IMR-90 (cell line): ENCODE measurements around the gene PPOX. TPM values are rescaled to one million over a fixed set of nuclear protein-coding genes. Genes with fewer than 3 reads are reported as not detected.
A peak's percentile ranks its signal among the peaks of the same experiment; 100 is the strongest.

Experiments used
- ATAC-seq: fragments of 200-7000 bp; cut with Tn5 transposase; 2 replicates; pipeline ENCODE4 v1.9.1; 2020; ENCODE audit warnings: low read depth, mild to moderate bottlenecking, moderate library complexity
- BruUV-seq: library from RNA; stranded (reverse); fragments of 400-500 nt; replicated peaks from 2 replicates; lab custom pipeline; 2021; lab: Mats Ljungman, UMichigan
- CTCF ChIA-PET: fragments of 300-600 bp; formaldehyde crosslinking; extraction: SDS; loops from one replicate; lab custom pipeline; 2021; ENCODE audit warnings: antibody characterized with exemption; lab: Yijun Ruan, JAX
- POLR2A ChIA-PET: fragments of 300-600 bp; sonication (Branson Sonifier 250); formaldehyde crosslinking; loops from one replicate; lab custom pipeline; 2022; ENCODE audit warnings: antibody characterized with exemption; ENCODE audit not compliant: unreplicated experiment; lab: Charles Lee
- DNase-seq: peaks from one replicate; pipeline ENCODE4 v3.0.0; 2013
- H2AFZ ChIP-seq: replicated peaks from 2 replicates; pipeline ENCODE3; 2013; ENCODE audit warnings: low read length, mild to moderate bottlenecking; ENCODE audit not compliant: poor library complexity
- H2AK5ac ChIP-seq: 2 replicates; pipeline ENCODE4 v1.6.1; 2013; ENCODE audit warnings: low read depth, low read length, inconsistent platforms
- H2AK9ac ChIP-seq: replicated peaks from 2 replicates; pipeline ENCODE3; 2013; ENCODE audit warnings: mild to moderate bottlenecking, low read depth, low read length, moderate library complexity; ENCODE audit not compliant: poor library complexity
- H2BK120ac ChIP-seq: 2 replicates; pipeline ENCODE4 v1.6.1; 2013; ENCODE audit warnings: low read depth, low read length, inconsistent platforms
- H2BK15ac ChIP-seq: 3 replicates; pipeline ENCODE4 v1.6.1; 2013; ENCODE audit warnings: low read depth, low read length, inconsistent platforms
- H2BK20ac ChIP-seq: 2 replicates; pipeline ENCODE4 v1.6.1; 2013; ENCODE audit warnings: low read depth, mild to moderate bottlenecking, inconsistent platforms, low read length, moderate library complexity
- H2BK5ac ChIP-seq: 2 replicates; pipeline ENCODE4 v1.6.1; 2013; ENCODE audit warnings: mild to moderate bottlenecking, low read depth, low read length, inconsistent platforms; ENCODE audit not compliant: poor library complexity, severe bottlenecking
- H3K14ac ChIP-seq: replicated peaks from 2 replicates; pipeline ENCODE4 v1.6.1; 2013; ENCODE audit warnings: low read depth, low read length, inconsistent platforms
- H3K18ac ChIP-seq: 2 replicates; pipeline ENCODE4 v1.6.1; 2013; ENCODE audit warnings: low read depth, low read length, control low read depth
- H3K23ac ChIP-seq: 2 replicates; pipeline ENCODE4 v1.6.1; 2013; ENCODE audit warnings: low read depth, low read length, inconsistent platforms
- H3K27ac ChIP-seq: 2 replicates; pipeline ENCODE4 v1.5.1; 2013; ENCODE audit warnings: mild to moderate bottlenecking, control low read depth, low read length; ENCODE audit not compliant: insufficient read depth
- H3K27me3 ChIP-seq: 2 replicates; pipeline ENCODE4 v1.6.1; 2013; ENCODE audit warnings: low read length; ENCODE audit not compliant: control insufficient read depth, insufficient read depth
- H3K36me3 ChIP-seq: 2 replicates; pipeline ENCODE4 v1.6.1; 2013; ENCODE audit warnings: low read length, mixed read lengths; ENCODE audit not compliant: control insufficient read depth, insufficient read depth
- H3K4ac ChIP-seq: 2 replicates; pipeline ENCODE4 v1.6.1; 2013; ENCODE audit warnings: low read depth, low read length, inconsistent platforms
- H3K4me1 ChIP-seq: 2 replicates; pipeline ENCODE4 v1.6.1; 2013; ENCODE audit warnings: low read length, mixed read lengths; ENCODE audit not compliant: control insufficient read depth, insufficient read depth
- H3K4me2 ChIP-seq: 2 replicates; pipeline ENCODE4 v1.6.1; 2013; ENCODE audit warnings: low read depth, mild to moderate bottlenecking, control low read depth, low read length, moderate library complexity
- H3K4me3 ChIP-seq: 2 replicates; pipeline ENCODE4 v1.5.1; 2013; ENCODE audit warnings: low read depth, mild to moderate bottlenecking, control low read depth, low read length, moderate library complexity; ENCODE audit not compliant: insufficient read depth
- H3K56ac ChIP-seq: 2 replicates; pipeline ENCODE4 v1.6.1; 2013; ENCODE audit warnings: low read length, inconsistent platforms; ENCODE audit not compliant: insufficient read depth; ENCODE audit errors: extremely low read depth
- H3K79me1 ChIP-seq, 2 experiments: 2 replicates each; pipeline ENCODE4 v1.6.1; 2013; ENCODE audit warnings: low read length in 2 of 2, inconsistent platforms in 1 of 2, low read depth in 1 of 2
- H3K9ac ChIP-seq: 2 replicates; pipeline ENCODE4 v1.6.1; 2013; ENCODE audit warnings: low read depth, low read length, control low read depth
- H3K9me1 ChIP-seq: 2 replicates; pipeline ENCODE4 v1.6.1; 2013; ENCODE audit warnings: low read length, inconsistent platforms; ENCODE audit not compliant: insufficient read depth
- H3K9me3 ChIP-seq: 2 replicates; pipeline ENCODE4 v1.6.1; 2013; ENCODE audit warnings: low read length; ENCODE audit not compliant: control insufficient read depth, insufficient read depth
- H4K20me1 ChIP-seq: 2 replicates; pipeline ENCODE4 v1.6.1; 2013; ENCODE audit warnings: low read length, inconsistent platforms; ENCODE audit not compliant: insufficient read depth
- H4K5ac ChIP-seq: 2 replicates; pipeline ENCODE4 v1.6.1; 2013; ENCODE audit warnings: mild to moderate bottlenecking, low read depth, low read length, control low read depth
- H4K8ac ChIP-seq, 2 experiments: 2 replicates each; pipeline ENCODE4 v1.6.1; 2013; ENCODE audit warnings: low read depth in 2 of 2, low read length in 2 of 2, control low read depth in 1 of 2, inconsistent platforms in 1 of 2
- H4K91ac ChIP-seq: 2 replicates; pipeline ENCODE4 v1.6.1; 2013; ENCODE audit warnings: low read depth, low read length, inconsistent platforms; ENCODE audit not compliant: insufficient read depth
- BHLHE40 ChIP-seq: fragments of 150-350 bp; IDR thresholded peaks from 2 replicates; pipeline ENCODE4 v1.6.1; 2016; ENCODE audit warnings: mild to moderate bottlenecking, low read depth, low read length
- CHD1 ChIP-seq: IDR thresholded peaks from 2 replicates; pipeline ENCODE4 v1.6.1; 2012; ENCODE audit warnings: low read depth, low read length, improper control_type of control experiment
- MAFK ChIP-seq: IDR thresholded peaks from 2 replicates; pipeline ENCODE4 v1.6.1; 2012; ENCODE audit warnings: low read depth, low read length, improper control_type of control experiment
- RFX5 ChIP-seq: IDR thresholded peaks from 2 replicates; pipeline ENCODE4 v1.8.0; 2012; ENCODE audit warnings: low read depth, mild to moderate bottlenecking, low read length, moderate library complexity
- WGBS, 2 experiments: methylation state at CpG; one replicate each; pipeline versions ENCODE4 v1.1.5 to v1.1.7; 2013; ENCODE audit warnings: missing lambda C conversion rate in 2 of 2; ENCODE audit not compliant: insufficient read length in 1 of 2; ENCODE audit errors: extremely low coverage in 2 of 2; 5-methylcytosine and 5-hydroxymethylcytosine counted together
- dilution Hi-C: fragments of 300-500 bp; cut with HindIII; formaldehyde crosslinking; loops from one replicate; pipeline ENCODE4 v1.14.3; 2018; ENCODE audit warnings: low sequenced_read_pairs; ENCODE audit not compliant: unreplicated experiment
- in situ Hi-C: fragments of 300-500 bp; cut with MboI; formaldehyde crosslinking; loops from 3 replicates; pipeline ENCODE4 v1.14.3; 2019; ENCODE audit warnings: low sequenced_read_pairs, inconsistent platforms, mixed read lengths
- intact Hi-C: fragments of 100-400 bp; cut with micrococcal nuclease; formaldehyde crosslinking; loops from 2 replicates; pipeline ENCODE4 v1.10.0; 2022
- polyA plus RNA-seq, 3 experiments: library from polyadenylated mRNA; depleted of rRNA; stranded (reverse); fragments of >200 nt; gene quantifications; 2 replicates each; pipeline ENCODE4 v1.2.3, GENCODE V29; 2012; ENCODE audit warnings: low replicate concordance in 1 of 3
- total RNA-seq: library from RNA; depleted of rRNA; stranded (reverse); fragments of >200 nt; gene quantifications from 2 replicates; pipeline ENCODE4 v1.2.3, GENCODE V29; 2012

The PPOX gene
- total and polyA plus RNA-seq, 2 of the 4 experiments (the other 2 are of a cell fraction) = 6.1 to 14.3 TPM

DNA sequence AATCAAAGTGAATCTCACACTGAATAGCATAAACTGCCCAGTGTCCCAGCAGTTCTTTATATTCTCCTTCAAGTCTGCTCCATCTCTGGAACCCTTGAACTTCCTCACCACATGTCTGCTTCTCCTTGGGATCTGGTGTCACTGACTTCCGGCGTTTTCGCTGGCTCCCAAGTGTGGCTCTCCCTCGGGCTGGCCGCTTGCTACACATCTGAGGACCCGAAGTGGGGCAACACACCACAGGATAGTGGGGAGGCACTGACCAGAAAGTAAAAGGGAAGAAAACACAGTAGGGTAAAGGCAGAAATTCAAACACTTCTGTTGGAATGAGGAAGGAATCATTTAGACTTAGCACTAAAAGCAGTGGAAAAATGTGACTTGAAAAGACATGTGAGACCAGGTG lies 43.3 kb upstream of the PPOX start:
- no peak overlapping the region for H3K4me3 ChIP-seq
- no peak overlapping the region for H2AFZ ChIP-seq
- peaks cover 15% of the 10 kb centered on the region for H3K4me1 ChIP-seq
- no peak overlapping the region for H3K56ac ChIP-seq
- H2BK20ac ChIP-seq = no peak overlapping the region
- H4K20me1 ChIP-seq = peaks cover 30% of the 10 kb centered on the region
- CTCF ChIA-PET = no interaction called here
- H3K27ac ChIP-seq = no peak overlapping the region
- intact Hi-C loops (no loop called here), in situ Hi-C loops (no loop called here), dilution Hi-C loops (no loop called here)
- TF ChIP-seq RFX5 (no peak), CHD1 (no peak), BHLHE40 (no peak), MAFK (no peak)
- H4K5ac ChIP-seq = no peak overlapping the region
- H3K9ac ChIP-seq = no peak overlapping the region
- H3K4me2 ChIP-seq = no peak overlapping the region
- H2BK120ac ChIP-seq = no peak overlapping the region
- no peak overlapping the region for H2BK5ac ChIP-seq
- peaks cover 38 to 72% of the 10 kb centered on the region in 2 experiments for H3K79me1 ChIP-seq
- no peak overlapping the region for H3K18ac ChIP-seq
- no peak overlapping the region for H2AK5ac ChIP-seq
- BruUV-seq = no TSS peak
- H3K9me3 ChIP-seq = no peaks in the 10 kb centered on the region; the same call in 1 of the 2 replicates
- no peaks in the 10 kb centered on the region for H3K27me3 ChIP-seq
- WGBS, 2 experiments = 89% methylated on average over 3 of the region's 6 CpGs; no CpG with 5 or more reads in 1 of the 2 experiments
- H2BK15ac ChIP-seq = no peak overlapping the region
- H3K14ac ChIP-seq = no peak overlapping the region
- H3K23ac ChIP-seq = no peak overlapping the region
- POLR2A ChIA-PET = no interaction called here
- peak overlapping the region; percentile 39 for H2AK9ac ChIP-seq
- H4K91ac ChIP-seq = no peak overlapping the region
- H3K9me1 ChIP-seq = peaks cover 20% of the 10 kb centered on the region
- H3K4ac ChIP-seq = no peak overlapping the region
- DNase-seq = no peak
- ATAC-seq = no peak
- no peak overlapping the region for H4K8ac ChIP-seq
- peaks cover 55% of the 10 kb centered on the region for H3K36me3 ChIP-seq
